Measurements from ENCODE around the gene RBM33.
A peak's percentile ranks its signal among the peaks of the same experiment; 100 is the strongest.

Gene RBM33

DNA sequence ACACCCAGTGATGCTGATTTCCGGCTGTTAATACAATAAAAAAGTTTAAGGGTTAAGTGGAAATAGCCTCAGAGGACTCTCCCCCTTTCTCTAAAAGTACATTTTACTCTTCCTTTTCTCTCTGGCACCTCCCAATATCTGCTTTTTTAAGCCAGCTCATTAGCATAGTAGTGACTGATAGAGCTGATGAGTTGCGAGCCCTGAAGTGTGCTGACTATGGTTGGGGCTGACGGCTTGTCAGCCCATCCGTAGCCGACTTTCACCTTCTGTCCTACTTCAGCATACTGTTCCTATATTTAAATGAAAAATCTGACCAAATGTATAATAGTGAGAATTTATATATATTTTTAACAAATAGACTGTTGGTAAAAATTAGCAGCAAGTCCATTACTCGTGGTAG, 87.8 kb downstream of the RBM33 start:
- Histone ChIP-seq H3K36me3 (peaks cover 65 to 98% (median 86%) of the 10 kb centered on the region in 11 experiments), H3K4me1 (peaks cover 0 to 24% (median 11%) of the 10 kb centered on the region in 10 experiments; a peak in 10 of 20 replicates), H3K4me3 (no peak overlapping the region), H3K27ac (no peak overlapping the region), H3K9me3 (replicated peaks in 1 of 11) (no peaks in the 10 kb centered on the region), H3K9ac (no peak overlapping the region), H4K20me1 (peaks cover 75 to 99% (median 96%) of the 10 kb centered on the region in 11 experiments; a peak in 21 of 22 replicates), H3K4me2 (peak overlapping the region in 2 of 11 experiments; percentile 31 to 38; a peak in 3 of 22 replicates), H3K27me3 (no peaks in the 10 kb centered on the region)
- TF ChIP-seq Cebpa-rat (IDR thresholded peaks at IDR 0.05), result no peak

DNA sequence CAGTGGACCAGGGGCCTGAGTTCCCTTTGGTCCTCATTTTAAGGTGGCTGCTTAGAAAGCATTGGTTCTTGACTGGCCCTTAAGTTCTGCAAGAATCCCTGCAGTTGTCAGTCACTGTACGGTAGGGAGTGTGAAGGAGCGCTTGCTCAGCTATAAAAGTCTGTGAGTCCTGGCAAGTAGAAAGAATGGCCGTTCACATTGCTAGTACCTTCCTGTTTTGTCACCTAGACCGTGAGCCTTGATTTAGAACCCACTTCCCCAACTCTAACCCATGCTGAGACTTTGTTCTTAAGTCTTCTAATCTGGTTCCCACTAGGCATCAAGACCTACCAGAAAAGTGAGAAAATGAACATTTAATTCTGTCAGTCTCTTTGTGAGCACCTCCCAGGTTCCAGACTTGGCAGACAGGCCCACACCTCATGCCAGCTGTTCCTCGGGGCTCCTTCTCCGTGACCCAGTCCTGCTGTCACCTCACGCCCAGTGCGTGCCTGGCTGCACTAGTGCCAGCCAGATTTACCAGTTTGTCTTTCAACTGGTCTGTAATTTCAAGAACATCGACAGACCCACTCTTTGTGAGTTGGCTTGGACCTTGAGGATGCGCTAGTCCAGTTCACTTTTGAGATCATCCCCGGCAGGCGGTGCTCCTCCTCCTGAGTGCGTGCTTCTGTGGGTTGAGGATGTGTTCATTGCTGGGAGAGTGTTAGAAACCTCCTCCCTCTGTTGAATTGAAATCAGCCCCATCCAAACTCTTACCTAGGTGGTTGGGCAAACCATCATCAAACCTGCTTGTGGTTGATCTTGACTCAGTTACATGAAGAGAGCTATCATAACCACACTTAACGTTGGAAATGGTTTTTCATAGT, 89.4 kb downstream of the RBM33 start:
- H3K4me3 ChIP-seq, result no peak overlapping the region
- peak overlapping the region in 2 of 11 experiments; percentile 14 to 31; a peak in 3 of 22 replicates for H3K4me2 ChIP-seq
- no peak overlapping the region for H3K9ac ChIP-seq
- no peak for TF ChIP-seq Cebpa-rat (IDR thresholded peaks at IDR 0.05)
- H4K20me1 ChIP-seq, result peaks cover 70 to 99% (median 93%) of the 10 kb centered on the region in 11 experiments; a peak in 21 of 22 replicates
- peaks cover 0 to 24% (median 11%) of the 10 kb centered on the region in 10 experiments; a peak in 10 of 20 replicates for H3K4me1 ChIP-seq
- peaks cover 61 to 95% (median 85%) of the 10 kb centered on the region in 11 experiments for H3K36me3 ChIP-seq
- H3K9me3 ChIP-seq (replicated peaks in 1 of 11), result no peaks in the 10 kb centered on the region
- H3K27ac ChIP-seq, result no peak overlapping the region
- H3K27me3 ChIP-seq, result no peaks in the 10 kb centered on the region

DNA sequence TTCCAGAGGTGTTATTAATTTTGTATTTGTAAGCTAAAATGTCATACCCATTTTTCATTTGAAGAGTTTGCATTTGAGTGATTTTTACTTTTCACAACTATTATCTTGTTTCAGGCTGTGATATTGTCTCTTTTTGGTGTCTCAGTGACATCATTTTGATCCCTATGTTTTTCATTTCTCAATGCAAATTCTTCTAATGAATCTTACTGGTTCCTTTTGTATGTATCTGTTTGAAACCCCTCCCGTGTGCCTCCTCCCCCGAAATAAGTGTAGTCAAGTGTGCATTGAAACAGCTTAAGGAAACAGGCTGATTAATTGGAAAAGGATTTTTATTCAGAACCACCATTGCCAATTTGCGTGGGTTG, 90.0 kb downstream of the RBM33 start:
- no peak overlapping the region for H3K4me3 ChIP-seq
- peaks cover 0 to 24% (median 11%) of the 10 kb centered on the region in 10 experiments; a peak in 10 of 20 replicates for H3K4me1 ChIP-seq
- no peaks in the 10 kb centered on the region for H3K27me3 ChIP-seq
- H4K20me1 ChIP-seq, result peaks cover 64 to 99% (median 88%) of the 10 kb centered on the region in 11 experiments; a peak in 21 of 22 replicates
- H3K9me3 ChIP-seq (replicated peaks in 1 of 11), result no peaks in the 10 kb centered on the region
- H3K36me3 ChIP-seq, result peaks cover 61 to 95% (median 85%) of the 10 kb centered on the region in 11 experiments
- H3K27ac ChIP-seq, result no peak overlapping the region
- no peak for TF ChIP-seq Cebpa-rat (IDR thresholded peaks at IDR 0.05)
- H3K9ac ChIP-seq, result no peak overlapping the region
- no peak overlapping the region for H3K4me2 ChIP-seq

DNA sequence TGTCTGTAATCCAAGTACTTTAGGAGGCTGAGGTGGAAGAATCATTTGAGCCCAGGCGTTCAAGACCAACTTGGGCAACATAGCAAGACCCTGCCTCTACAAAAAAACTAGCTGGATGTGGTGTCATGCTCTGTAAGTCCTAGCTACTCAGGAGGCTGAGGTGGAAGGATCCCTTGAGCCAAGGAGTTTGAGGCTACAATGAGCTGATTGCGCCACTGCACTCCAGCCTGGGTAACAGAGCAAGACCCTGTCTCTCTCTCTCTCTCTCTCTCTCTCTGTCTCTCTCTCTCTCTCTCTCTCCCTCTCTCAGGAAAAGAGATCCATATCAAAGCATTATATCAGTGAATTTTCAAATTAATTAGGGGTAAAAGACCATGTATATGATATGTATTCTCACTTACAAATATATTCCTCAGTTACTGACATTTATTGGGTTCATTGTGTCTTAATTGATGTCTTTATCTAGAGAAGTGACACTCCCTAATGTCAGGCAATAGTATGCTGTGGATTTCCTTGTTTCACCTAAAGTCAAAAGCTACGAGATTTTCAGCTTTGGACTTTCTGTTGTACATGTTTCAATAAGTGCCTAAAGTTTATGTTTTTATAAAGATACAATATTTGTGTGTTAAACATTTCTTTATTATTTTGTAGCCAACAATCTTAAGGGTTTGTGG, 91.1 kb downstream of the RBM33 start:
- Histone ChIP-seq H3K36me3 (peaks cover 60 to 95% (median 83%) of the 10 kb centered on the region in 11 experiments), H3K4me2 (no peak overlapping the region), H3K4me1 (peaks cover 0 to 24% (median 11%) of the 10 kb centered on the region in 10 experiments; a peak in 10 of 20 replicates), H3K4me3 (no peak overlapping the region), H3K27me3 (no peaks in the 10 kb centered on the region), H3K27ac (no peak overlapping the region; a peak in 1 of 22 replicates), H3K9me3 (replicated peaks in 1 of 11) (no peaks in the 10 kb centered on the region), H3K9ac (no peak overlapping the region), H4K20me1 (peaks cover 52 to 92% (median 77%) of the 10 kb centered on the region in 11 experiments; a peak in 21 of 22 replicates)
- TF ChIP-seq Cebpa-rat (IDR thresholded peaks at IDR 0.05), result peak in 1 of 11 experiments; percentile 33; a peak in 1 of 22 replicates

DNA sequence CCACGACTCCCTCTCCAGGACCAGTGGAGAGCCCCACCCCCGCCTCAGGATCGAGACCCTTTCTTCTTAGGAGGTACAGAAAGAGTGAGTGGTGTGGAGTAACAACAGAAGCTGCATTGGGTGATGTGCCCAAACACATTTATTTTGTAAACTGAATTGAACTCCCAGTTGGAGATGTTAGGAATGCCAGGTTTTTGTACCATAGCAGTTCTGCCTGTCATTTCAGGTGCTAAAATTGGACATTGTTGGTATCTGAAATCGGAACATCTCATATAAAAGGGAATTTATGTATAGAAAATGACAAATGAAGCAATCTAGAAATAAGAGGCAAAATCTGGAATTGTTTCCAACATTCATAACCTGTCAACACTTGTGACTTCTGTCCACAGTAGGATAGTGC, 93.1 kb downstream of the RBM33 start:
- Histone ChIP-seq H3K9ac (no peak overlapping the region), H4K20me1 (peaks cover 43 to 86% (median 62%) of the 10 kb centered on the region in 11 experiments; a peak in 21 of 22 replicates), H3K4me1 (peaks cover 0 to 16% (median 6%) of the 10 kb centered on the region in 10 experiments; a peak in 9 of 20 replicates), H3K4me2 (no peak overlapping the region), H3K9me3 (replicated peaks in 1 of 11) (no peaks in the 10 kb centered on the region), H3K27me3 (no peaks in the 10 kb centered on the region), H3K36me3 (peaks cover 60 to 95% (median 83%) of the 10 kb centered on the region in 11 experiments), H3K27ac (no peak overlapping the region), H3K4me3 (no peak overlapping the region)
- TF ChIP-seq Cebpa-rat (IDR thresholded peaks at IDR 0.05), result no peak

DNA sequence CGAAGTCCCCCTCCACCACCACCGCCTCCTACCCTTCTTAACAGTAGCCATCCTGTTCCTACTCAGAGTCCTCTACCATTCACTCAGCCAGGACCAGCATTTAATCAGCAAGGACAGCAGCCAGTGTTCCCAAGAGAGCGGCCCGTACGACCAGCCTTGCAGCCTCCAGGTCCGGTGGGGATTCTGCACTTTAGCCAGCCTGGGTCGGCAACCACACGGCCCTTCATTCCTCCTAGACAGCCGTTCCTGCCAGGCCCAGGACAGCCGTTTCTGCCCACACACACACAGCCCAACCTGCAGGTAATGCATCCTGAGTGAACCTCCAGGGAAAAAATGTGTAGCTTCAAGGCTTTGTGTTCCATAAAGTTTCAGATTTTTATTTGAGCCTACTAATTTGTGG, 93.6 kb downstream of the RBM33 start:
- H3K4me3 ChIP-seq, result no peak overlapping the region
- no peak overlapping the region for H3K9ac ChIP-seq
- H4K20me1 ChIP-seq, result peaks cover 38 to 86% (median 57%) of the 10 kb centered on the region in 11 experiments; a peak in 21 of 22 replicates
- H3K36me3 ChIP-seq, result peaks cover 57 to 95% (median 83%) of the 10 kb centered on the region in 11 experiments
- no peak for TF ChIP-seq Cebpa-rat (IDR thresholded peaks at IDR 0.05)
- peaks cover 0 to 16% (median 3%) of the 10 kb centered on the region in 10 experiments; a peak in 9 of 20 replicates for H3K4me1 ChIP-seq
- H3K9me3 ChIP-seq (replicated peaks in 1 of 11), result no peaks in the 10 kb centered on the region
- no peak overlapping the region for H3K27ac ChIP-seq
- H3K27me3 ChIP-seq, result no peaks in the 10 kb centered on the region
- no peak overlapping the region for H3K4me2 ChIP-seq

DNA sequence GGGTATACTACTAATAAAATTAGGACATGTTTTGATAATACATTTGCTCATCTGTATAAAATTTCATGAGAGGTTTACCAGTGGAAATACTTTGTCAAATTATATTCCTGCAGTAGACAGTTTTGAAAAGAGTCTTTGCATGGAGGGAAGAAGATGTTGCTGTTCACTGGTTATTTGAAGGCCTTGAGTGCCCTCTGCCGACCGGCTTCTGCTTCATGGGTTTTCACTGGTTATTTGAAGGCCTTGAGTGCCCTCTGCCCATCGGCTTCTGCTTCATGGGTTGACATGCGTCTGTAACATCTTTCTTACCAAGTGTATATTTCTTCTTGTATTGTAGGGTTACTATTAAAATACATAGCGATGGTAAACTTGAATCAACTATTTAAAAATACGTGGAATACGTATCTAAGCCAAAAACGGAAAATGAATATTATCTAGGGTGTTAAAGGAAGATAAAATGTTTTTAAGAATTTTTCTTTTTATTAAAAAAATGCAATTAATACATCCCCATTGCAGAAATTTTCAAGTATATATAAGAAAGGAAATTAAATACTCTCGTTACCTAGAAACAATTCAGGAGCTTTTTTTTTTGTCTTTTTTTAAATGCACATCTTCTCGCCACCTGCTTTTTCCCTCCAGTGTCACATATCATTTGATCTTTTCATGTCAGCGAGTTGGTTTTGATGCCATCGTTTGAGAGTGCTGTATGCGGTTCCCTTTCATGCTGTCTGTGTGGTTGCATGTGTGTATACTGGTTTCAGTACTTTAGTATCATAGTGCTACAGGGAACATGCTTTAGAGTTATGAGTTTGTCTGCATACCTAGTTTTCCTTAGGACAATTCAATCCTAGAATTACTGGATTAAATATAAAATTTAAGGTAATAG, 94.4 kb downstream of the RBM33 start:
- Histone ChIP-seq H3K27me3 (no peaks in the 10 kb centered on the region), H3K27ac (no peak overlapping the region), H3K4me1 (peaks cover 0 to 14% (median 0%) of the 10 kb centered on the region in 10 experiments; a peak in 8 of 20 replicates), H3K36me3 (peaks cover 62 to 95% (median 84%) of the 10 kb centered on the region in 11 experiments), H3K4me2 (no peak overlapping the region), H3K9me3 (replicated peaks in 1 of 11) (no peaks in the 10 kb centered on the region), H3K9ac (no peak overlapping the region), H4K20me1 (peaks cover 30 to 86% (median 56%) of the 10 kb centered on the region in 11 experiments; a peak in 21 of 22 replicates), H3K4me3 (no peak overlapping the region)
- no peak for TF ChIP-seq Cebpa-rat (IDR thresholded peaks at IDR 0.05)

DNA sequence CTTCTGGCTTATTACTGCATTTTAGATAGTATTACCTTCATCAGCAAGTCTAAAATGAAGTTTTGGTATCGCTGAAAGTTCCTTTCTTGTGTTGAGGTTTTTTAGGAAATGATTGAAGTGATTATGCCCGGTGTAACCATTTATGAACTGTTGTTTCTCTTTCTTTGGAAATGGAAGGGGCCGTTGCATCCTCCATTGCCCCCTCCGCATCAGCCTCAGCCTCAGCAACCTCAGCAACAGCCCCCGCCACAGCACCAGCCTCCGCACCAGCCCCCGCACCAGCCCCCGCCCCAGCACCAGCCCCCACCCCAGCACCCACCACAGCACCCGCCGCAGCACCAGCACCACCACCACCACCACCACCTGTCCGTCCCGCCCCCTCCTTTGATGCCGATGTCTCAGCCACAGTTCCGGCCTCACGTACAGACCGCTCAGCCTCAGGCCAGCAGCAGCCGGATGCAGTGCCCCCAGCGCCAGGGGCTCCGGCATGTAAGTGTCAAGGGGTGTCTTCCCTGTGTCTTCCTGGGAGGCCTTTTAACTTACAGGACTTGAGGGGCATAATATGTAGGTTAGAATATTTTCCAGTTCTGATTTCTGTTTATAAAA, 95.2 kb downstream of the RBM33 start:
- H3K36me3 ChIP-seq, result peaks cover 67 to 95% (median 86%) of the 10 kb centered on the region in 11 experiments
- H4K20me1 ChIP-seq, result peaks cover 23 to 82% (median 49%) of the 10 kb centered on the region in 11 experiments; a peak in 20 of 22 replicates
- no peak overlapping the region for H3K4me2 ChIP-seq
- H3K27ac ChIP-seq, result no peak overlapping the region
- H3K9me3 ChIP-seq (replicated peaks in 1 of 11), result no peaks in the 10 kb centered on the region
- TF ChIP-seq Cebpa-rat (IDR thresholded peaks at IDR 0.05), result no peak
- no peaks in the 10 kb centered on the region for H3K27me3 ChIP-seq
- no peak overlapping the region for H3K4me3 ChIP-seq
- peaks cover 0 to 12% (median 0%) of the 10 kb centered on the region in 10 experiments; a peak in 7 of 20 replicates for H3K4me1 ChIP-seq
- no peak overlapping the region for H3K9ac ChIP-seq
